OCI-LY1 (cell line): ENCODE results near the gene RNF144A.

ENCODE experiments used
- CTCF ChIP-seq: fragments of 200-600 bp; sonication (generic), shearing (Covaris generic); IDR thresholded peaks from 2 replicates; pipeline ENCODE4 v1.5.1; 2017; ENCODE audit warnings: mild to moderate bottlenecking, antibody characterized with exemption, low read length, moderate library complexity, mixed read lengths
- EZH2 ChIP-seq: fragments of 200-600 bp; sonication (generic), shearing (Covaris generic); IDR thresholded peaks from 2 replicates; pipeline ENCODE4 v1.8.0; 2017; ENCODE audit warnings: borderline replicate concordance, mixed run types, mild to moderate bottlenecking, antibody characterized with exemption, low read length, moderate library complexity, mixed read lengths

GRCh38 chr2:6924924-6925409 is 7.8 kb downstream of the RNF144A start:
- TF ChIP-seq CTCF (no peak), EZH2 (no peak)
